Mucosa of descending colon (tissue), 3 donors: ENCODE data around the gene CTNND2. TPM values are rescaled to one million over a fixed set of nuclear protein-coding genes. Genes with fewer than 3 reads are reported as not detected.

ENCODE experiments used
- ATAC-seq: fragments of 200-7000 bp; cut with Tn5 transposase; one replicate; pipeline ENCODE4 v1.9.1; 2020; ENCODE audit warnings: mild to moderate bottlenecking, moderate library complexity
- DNase-seq, 3 donors: peaks; one replicate each; pipeline ENCODE4 v3.0.0-alpha.2; 2020
- H3K36me3 ChIP-seq: fragments of 200-600 bp; one replicate; pipeline ENCODE4 v1.8.0; 2021; ENCODE audit warnings: low read depth, mild to moderate bottlenecking
- H3K4me1 ChIP-seq: fragments of 200-600 bp; one replicate; pipeline ENCODE4 v1.8.0; 2021; ENCODE audit warnings: low read depth, mild to moderate bottlenecking
- H3K4me3 ChIP-seq: fragments of 200-600 bp; one replicate; pipeline ENCODE4 v1.8.0; 2021; ENCODE audit warnings: mild to moderate bottlenecking
- H3K9me3 ChIP-seq: fragments of 200-600 bp; one replicate; pipeline ENCODE4 v1.8.0; 2021; ENCODE audit warnings: mild to moderate bottlenecking
- intact Hi-C, 2 donors: fragments of 100-400 bp; cut with DNase I in 1 of 2; cut with micrococcal nuclease in 1 of 2; formaldehyde crosslinking; loops; one replicate each; pipeline versions ENCODE4 v1.11.0 to v1.11.1; 2022; cut with DNase I, micrococcal nuclease
- total RNA-seq, 3 donors: library from RNA; stranded (reverse); fragmentation: NEBNext Ultra II Directional in 2 of 3; extraction: Animal tissue kit (Norgen Biotek cat#: 25700) in 2 of 3; gene quantifications; one replicate each; pipeline versions ENCODE4 v1.2.1 to v1.2.4, GENCODE V29; 2021 to 2023
- TF ChIP-seq, protein P1 (sequence below): fragments of 200-600 bp; IDR thresholded peaks from one replicate; pipeline ENCODE4 v1.8.0; 2022; ENCODE audit warnings: antibody characterized with exemption, mild to moderate bottlenecking
- donor health status: DM: no; HTN: no; CAD: no; lungs with moderate emphysema.
- donor health status: DM: no; HTN: no; CAD: no.
- donor health status: DM: no; HTN: yes; CAD: no.

Gene CTNND2
- total RNA-seq, 3 donors from 2014 or later: 0.70 to 3.4 (median 0.81) TPM

DNA sequence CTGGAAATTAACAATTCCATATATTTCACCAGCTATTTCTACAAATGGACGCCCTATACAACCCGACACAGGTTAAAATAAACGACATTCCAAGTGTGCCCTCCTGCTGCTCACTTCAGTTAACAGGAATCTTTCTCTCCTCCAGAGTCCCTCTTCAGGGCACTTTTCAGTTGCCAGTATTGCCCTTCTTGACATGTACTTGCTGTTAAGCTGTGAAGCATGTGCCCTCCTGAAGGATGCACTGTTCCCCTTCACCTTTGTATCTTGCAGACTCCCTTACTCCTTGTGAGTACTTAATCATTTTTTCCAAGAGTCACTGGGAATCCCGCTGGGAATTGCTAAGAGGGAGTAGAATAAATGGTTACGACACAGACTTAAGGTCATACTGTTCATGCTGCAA lies 364.1 kb downstream of the CTNND2 start:
- no peak for DNase-seq
- Histone ChIP-seq H3K4me1 (no peaks in the 10 kb centered on the region), H3K9me3 (no peaks in the 10 kb centered on the region), H3K36me3 (no peaks in the 10 kb centered on the region), H3K4me3 (no peak overlapping the region)
- intact Hi-C loops: no loop called here
- ATAC-seq: no peak
- TF ChIP-seq, protein P1, sequence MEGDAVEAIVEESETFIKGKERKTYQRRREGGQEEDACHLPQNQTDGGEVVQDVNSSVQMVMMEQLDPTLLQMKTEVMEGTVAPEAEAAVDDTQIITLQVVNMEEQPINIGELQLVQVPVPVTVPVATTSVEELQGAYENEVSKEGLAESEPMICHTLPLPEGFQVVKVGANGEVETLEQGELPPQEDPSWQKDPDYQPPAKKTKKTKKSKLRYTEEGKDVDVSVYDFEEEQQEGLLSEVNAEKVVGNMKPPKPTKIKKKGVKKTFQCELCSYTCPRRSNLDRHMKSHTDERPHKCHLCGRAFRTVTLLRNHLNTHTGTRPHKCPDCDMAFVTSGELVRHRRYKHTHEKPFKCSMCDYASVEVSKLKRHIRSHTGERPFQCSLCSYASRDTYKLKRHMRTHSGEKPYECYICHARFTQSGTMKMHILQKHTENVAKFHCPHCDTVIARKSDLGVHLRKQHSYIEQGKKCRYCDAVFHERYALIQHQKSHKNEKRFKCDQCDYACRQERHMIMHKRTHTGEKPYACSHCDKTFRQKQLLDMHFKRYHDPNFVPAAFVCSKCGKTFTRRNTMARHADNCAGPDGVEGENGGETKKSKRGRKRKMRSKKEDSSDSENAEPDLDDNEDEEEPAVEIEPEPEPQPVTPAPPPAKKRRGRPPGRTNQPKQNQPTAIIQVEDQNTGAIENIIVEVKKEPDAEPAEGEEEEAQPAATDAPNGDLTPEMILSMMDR: no peak

DNA sequence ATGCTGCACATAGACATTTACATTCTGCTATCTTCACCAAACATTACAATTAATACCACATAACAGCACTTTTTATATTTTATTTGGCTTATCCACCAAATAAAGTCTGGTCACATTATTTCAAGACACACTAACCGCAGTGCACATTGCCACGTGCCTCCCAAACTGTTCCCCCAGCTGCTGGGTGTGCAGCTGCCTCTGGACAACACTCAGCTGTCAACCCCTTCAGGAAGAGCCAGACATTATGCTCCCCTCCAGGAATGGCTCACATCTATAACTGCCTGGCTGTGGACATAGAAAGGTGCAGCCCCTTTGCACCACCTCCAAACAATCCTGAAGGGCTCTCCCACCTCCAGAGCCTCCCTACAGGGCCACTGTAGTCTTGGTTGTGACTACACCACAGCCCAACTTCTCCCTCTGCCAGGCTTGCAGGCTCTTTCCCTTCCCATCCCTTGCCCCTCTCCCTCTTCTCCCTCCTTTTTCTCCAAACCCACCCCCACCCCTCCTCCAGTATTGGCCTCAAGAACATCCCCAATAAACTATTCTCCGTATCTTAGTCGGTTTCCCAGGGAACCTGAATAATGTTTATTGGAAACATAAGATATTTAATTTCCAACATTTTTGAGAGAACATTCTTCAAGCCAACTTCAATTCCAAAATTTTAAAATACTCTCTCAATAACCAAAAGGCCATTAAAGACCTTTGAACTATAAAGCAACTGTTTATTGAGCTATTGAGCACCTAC lies 372.3 kb downstream of the CTNND2 start:
- intact Hi-C loops: no loop called here
- no peaks in the 10 kb centered on the region for H3K9me3 ChIP-seq
- H3K36me3 ChIP-seq: no peaks in the 10 kb centered on the region
- ATAC-seq (no peak), DNase-seq (no peak)
- TF ChIP-seq, protein P1: no peak
- no peaks in the 10 kb centered on the region for H3K4me1 ChIP-seq
- no peak overlapping the region for H3K4me3 ChIP-seq

DNA sequence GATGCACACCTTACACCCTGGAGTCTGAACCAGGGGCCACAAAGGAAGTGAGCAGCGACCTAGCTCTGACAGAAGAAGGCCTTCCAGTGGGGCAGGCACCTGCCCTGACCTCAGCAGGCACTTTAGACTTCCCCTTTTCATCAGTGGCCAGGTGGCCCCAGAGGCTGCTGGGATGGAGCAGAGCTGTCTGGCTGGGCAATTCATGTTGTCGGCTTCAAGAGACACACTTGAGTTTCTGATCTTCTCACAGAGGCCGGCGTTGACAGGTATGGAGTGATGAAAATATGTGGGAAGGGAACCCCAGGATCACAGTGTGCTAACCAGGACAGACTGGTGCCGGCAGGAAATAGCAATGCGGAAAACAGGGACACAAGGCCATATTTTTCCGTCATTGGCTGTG lies 375.5 kb downstream of the CTNND2 start:
- no peak overlapping the region for H3K4me3 ChIP-seq
- ATAC-seq: peak; percentile 14
- TF ChIP-seq, protein P1: no peak
- no peak for DNase-seq
- intact Hi-C loops: no loop called here
- H3K36me3 ChIP-seq: no peaks in the 10 kb centered on the region
- no peaks in the 10 kb centered on the region for H3K4me1 ChIP-seq
- no peaks in the 10 kb centered on the region for H3K9me3 ChIP-seq

DNA sequence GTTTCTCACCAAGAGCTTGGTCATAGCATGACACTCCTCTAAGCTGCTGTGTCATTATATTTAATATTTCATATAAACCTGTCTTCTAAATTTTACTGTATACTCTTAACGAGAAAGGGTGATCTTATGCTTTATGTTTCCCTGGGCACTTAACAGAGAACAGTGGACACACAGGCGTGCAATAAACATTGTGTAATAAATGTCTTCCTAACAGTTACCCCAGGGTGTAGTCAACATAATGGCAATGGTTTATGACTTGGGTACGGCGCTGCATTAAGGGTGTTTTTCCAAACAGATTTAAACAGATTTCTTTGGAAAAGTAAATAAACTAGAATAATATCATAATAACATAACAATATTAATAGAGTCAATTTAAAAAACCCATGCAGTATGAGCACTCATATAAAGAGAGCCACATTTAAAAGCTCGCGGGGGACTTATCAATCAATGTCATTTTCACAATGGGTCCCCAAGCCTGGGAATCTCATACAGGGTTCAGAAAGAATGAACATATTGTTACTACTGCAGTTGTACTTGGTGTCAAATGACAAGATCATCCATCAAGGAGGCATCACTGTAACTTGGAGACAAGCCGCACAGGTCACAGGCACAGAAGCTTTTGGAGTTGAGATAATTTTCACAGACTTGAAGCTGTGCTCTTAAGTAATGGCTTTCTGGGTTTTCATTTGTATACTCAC lies 376.4 kb downstream of the CTNND2 start:
- H3K9me3 ChIP-seq: no peaks in the 10 kb centered on the region
- no peak overlapping the region for H3K4me3 ChIP-seq
- no peaks in the 10 kb centered on the region for H3K4me1 ChIP-seq
- peak; percentile 57 for ATAC-seq
- DNase-seq: no peak
- TF ChIP-seq, protein P1: no peak
- no peaks in the 10 kb centered on the region for H3K36me3 ChIP-seq
- intact Hi-C loops: no loop called here

DNA sequence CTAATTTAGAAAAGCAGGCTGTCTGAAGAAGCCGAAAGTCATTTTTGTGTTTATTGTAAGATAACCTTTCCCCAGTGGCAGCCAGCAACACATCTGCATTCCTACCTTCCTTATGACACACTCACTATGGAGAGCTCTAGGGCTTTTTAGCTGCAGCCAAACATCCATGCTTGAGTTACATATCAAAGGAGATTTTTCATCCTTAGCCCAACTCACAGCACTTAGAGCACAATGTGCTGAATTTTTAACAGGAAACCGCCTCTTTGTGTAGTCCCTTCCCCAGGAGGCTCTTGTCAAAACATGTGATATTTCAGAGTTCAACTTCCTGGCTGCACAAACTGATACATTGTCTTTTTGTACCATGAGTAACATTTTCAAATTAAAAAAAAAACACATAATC lies 379.2 kb downstream of the CTNND2 start:
- ATAC-seq (no peak), DNase-seq (no peak)
- Histone ChIP-seq H3K4me1 (no peaks in the 10 kb centered on the region), H3K36me3 (no peaks in the 10 kb centered on the region), H3K4me3 (no peak overlapping the region), H3K9me3 (no peaks in the 10 kb centered on the region)
- TF ChIP-seq, protein P1: no peak
- intact Hi-C loops: no loop called here
